HepG2 (cell line): ENCODE measurements around the gene STRBP. TPM values are rescaled to one million over a fixed set of nuclear protein-coding genes. Genes with fewer than 3 reads are reported as not detected.

Experiments
- CCAR2 ChIP-seq: fragments of 200-400 bp; formaldehyde crosslinking; optimal IDR thresholded peaks from 2 replicates; pipeline ENCODE3; 2018; ENCODE audit warnings: low read depth, mild to moderate bottlenecking, low read length, moderate library complexity
- FOXK1 ChIP-seq: sonication (generic); formaldehyde crosslinking; IDR thresholded peaks from 2 replicates; pipeline ENCODE4 v1.4.0; 2020; ENCODE audit warnings: low read depth, missing genetic modification reagents, borderline replicate concordance
- polyA plus RNA-seq, 8 experiments: library from polyadenylated mRNA; depleted of rRNA in 3 of 8; stranded (reverse) in 7 of 8; unstranded in 1 of 8; fragments of >200 nt; fragmentation: Illumina TruSeq in 4 of 8; extraction: Trizol in 4 of 8; gene quantifications; 2 replicates each; pipeline versions ENCODE4 v1.2.1 to v1.2.3, GENCODE V29; 2011 to 2016; ENCODE audit warnings: low read depth in 4 of 8, missing spikeins in 1 of 8, mixed read lengths in 1 of 8; ENCODE audit not compliant: insufficient read depth in 1 of 8
- total RNA-seq, 5 experiments: library from RNA; depleted of rRNA; stranded (reverse); fragments of >200 nt; fragmentation: Illumina TruSeq; extraction: Trizol; gene quantifications; 2 replicates each; pipeline ENCODE4 v1.2.3, GENCODE V29; 2016; ENCODE audit warnings: low read depth in 1 of 5
- TF ChIP-seq, protein P1 (sequence below): sonication (generic); formaldehyde crosslinking; conservative IDR thresholded peaks from 2 replicates; pipeline ENCODE4 v1.8.1; 2023; ENCODE audit warnings: missing genetic modification reagents
- TF ChIP-seq, protein P2 (sequence below): IDR thresholded peaks from 2 replicates; pipeline ENCODE4 v1.6.1; 2016
- TF ChIP-seq, protein P3 (sequence below): sonication (generic); formaldehyde crosslinking; IDR thresholded peaks from 2 replicates; pipeline ENCODE4 v1.4.0; 2020; ENCODE audit warnings: missing genetic modification reagents

STRBP gene
- total and polyA plus RNA-seq, 2 of the 13 experiments (the other 11 are each of a cell fraction or from before 2014, with no cell fraction given) = 14.5 to 38.5 TPM

DNA sequence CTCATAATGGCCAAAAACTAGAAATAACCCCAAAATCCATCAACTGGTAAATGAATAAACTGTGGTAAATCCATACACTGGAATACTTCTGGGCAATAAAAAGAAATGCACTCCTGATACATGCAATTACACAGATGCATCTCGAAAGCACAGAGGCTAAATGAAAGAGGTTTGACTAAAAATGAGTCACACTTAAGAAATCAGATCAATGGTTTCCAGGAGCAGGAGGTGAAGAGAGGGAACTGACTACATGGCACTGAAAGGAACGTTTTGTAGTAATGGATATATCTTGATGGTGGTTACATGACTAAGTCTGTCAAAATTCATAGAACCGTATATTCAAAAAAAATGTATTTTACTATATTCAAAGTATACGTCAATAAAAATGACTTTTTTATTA, 42.4 kb downstream of the STRBP start (continued):
- TF ChIP-seq, protein P1, sequence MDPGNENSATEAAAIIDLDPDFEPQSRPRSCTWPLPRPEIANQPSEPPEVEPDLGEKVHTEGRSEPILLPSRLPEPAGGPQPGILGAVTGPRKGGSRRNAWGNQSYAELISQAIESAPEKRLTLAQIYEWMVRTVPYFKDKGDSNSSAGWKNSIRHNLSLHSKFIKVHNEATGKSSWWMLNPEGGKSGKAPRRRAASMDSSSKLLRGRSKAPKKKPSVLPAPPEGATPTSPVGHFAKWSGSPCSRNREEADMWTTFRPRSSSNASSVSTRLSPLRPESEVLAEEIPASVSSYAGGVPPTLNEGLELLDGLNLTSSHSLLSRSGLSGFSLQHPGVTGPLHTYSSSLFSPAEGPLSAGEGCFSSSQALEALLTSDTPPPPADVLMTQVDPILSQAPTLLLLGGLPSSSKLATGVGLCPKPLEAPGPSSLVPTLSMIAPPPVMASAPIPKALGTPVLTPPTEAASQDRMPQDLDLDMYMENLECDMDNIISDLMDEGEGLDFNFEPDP (CRISPR knock-in tag) = no peak
- no peak for TF ChIP-seq FOXK1 (CRISPR knock-in tag)
- TF ChIP-seq, protein P2, sequence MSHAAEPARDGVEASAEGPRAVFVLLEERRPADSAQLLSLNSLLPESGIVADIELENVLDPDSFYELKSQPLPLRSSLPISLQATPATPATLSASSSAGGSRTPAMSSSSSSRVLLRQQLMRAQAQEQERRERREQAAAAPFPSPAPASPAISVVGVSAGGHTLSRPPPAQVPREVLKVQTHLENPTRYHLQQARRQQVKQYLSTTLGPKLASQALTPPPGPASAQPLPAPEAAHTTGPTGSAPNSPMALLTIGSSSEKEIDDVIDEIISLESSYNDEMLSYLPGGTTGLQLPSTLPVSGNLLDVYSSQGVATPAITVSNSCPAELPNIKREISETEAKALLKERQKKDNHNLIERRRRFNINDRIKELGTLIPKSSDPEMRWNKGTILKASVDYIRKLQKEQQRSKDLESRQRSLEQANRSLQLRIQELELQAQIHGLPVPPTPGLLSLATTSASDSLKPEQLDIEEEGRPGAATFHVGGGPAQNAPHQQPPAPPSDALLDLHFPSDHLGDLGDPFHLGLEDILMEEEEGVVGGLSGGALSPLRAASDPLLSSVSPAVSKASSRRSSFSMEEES = no peak
- TF ChIP-seq CCAR2 = no peak
- TF ChIP-seq, protein P3, sequence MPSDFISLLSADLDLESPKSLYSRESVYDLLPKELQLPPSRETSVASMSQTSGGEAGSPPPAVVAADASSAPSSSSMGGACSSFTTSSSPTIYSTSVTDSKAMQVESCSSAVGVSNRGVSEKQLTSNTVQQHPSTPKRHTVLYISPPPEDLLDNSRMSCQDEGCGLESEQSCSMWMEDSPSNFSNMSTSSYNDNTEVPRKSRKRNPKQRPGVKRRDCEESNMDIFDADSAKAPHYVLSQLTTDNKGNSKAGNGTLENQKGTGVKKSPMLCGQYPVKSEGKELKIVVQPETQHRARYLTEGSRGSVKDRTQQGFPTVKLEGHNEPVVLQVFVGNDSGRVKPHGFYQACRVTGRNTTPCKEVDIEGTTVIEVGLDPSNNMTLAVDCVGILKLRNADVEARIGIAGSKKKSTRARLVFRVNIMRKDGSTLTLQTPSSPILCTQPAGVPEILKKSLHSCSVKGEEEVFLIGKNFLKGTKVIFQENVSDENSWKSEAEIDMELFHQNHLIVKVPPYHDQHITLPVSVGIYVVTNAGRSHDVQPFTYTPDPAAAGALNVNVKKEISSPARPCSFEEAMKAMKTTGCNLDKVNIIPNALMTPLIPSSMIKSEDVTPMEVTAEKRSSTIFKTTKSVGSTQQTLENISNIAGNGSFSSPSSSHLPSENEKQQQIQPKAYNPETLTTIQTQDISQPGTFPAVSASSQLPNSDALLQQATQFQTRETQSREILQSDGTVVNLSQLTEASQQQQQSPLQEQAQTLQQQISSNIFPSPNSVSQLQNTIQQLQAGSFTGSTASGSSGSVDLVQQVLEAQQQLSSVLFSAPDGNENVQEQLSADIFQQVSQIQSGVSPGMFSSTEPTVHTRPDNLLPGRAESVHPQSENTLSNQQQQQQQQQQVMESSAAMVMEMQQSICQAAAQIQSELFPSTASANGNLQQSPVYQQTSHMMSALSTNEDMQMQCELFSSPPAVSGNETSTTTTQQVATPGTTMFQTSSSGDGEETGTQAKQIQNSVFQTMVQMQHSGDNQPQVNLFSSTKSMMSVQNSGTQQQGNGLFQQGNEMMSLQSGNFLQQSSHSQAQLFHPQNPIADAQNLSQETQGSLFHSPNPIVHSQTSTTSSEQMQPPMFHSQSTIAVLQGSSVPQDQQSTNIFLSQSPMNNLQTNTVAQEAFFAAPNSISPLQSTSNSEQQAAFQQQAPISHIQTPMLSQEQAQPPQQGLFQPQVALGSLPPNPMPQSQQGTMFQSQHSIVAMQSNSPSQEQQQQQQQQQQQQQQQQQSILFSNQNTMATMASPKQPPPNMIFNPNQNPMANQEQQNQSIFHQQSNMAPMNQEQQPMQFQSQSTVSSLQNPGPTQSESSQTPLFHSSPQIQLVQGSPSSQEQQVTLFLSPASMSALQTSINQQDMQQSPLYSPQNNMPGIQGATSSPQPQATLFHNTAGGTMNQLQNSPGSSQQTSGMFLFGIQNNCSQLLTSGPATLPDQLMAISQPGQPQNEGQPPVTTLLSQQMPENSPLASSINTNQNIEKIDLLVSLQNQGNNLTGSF (CRISPR knock-in tag) = no peak
- TF ChIP-seq, all 625 proteins: peak for 0
